Left ventricle myocardium superior (tissue), 1 donor: ENCODE data around the gene TIMP3. TPM values are rescaled to one million over a fixed set of nuclear protein-coding genes. Genes with fewer than 3 reads are reported as not detected.

Experiments used
- ATAC-seq: fragments of 200-7000 bp; cut with Tn5 transposase; one replicate; pipeline ENCODE4 v1.9.1; 2020; ENCODE audit warnings: mild to moderate bottlenecking, moderate library complexity
- DNase-seq: peaks from one replicate; pipeline ENCODE4 v3.0.0-alpha.2; 2020
- intact Hi-C: fragments of 100-400 bp; cut with micrococcal nuclease; formaldehyde crosslinking; loops from one replicate; pipeline ENCODE4 v1.11.0; 2022
- total RNA-seq: library from RNA; stranded (reverse); fragmentation: NEBNext Ultra II Directional; extraction: Animal tissue kit (Norgen Biotek cat#: 25700); gene quantifications from one replicate; pipeline ENCODE4 v1.2.1, GENCODE V29; 2021
- donor health status: DM: no; HTN: yes; CAD: no; lungs with severe emphysema.

TIMP3 gene
- total RNA-seq, 1 donor from 2014 or later: 256 TPM

GRCh38 chr22:32823024-32823730 is 21.7 kb downstream of the TIMP3 start:
- DNase-seq: no peak
- intact Hi-C loops: no loop called here

GRCh38 chr22:32824531-32825312 is 23.2 kb downstream of the TIMP3 start:
- intact Hi-C loops: no loop called here
- ATAC-seq (no peak), DNase-seq (no peak)

More at GRCh38 chr22:32823024-32823730, 21.7 kb downstream of the TIMP3 start:
- no peak for ATAC-seq

GRCh38 chr22:32826537-32826936 is 25.0 kb downstream of the TIMP3 start:
- intact Hi-C loops: no loop called here
- ATAC-seq: peak; percentile 33
- no peak for DNase-seq

DNA sequence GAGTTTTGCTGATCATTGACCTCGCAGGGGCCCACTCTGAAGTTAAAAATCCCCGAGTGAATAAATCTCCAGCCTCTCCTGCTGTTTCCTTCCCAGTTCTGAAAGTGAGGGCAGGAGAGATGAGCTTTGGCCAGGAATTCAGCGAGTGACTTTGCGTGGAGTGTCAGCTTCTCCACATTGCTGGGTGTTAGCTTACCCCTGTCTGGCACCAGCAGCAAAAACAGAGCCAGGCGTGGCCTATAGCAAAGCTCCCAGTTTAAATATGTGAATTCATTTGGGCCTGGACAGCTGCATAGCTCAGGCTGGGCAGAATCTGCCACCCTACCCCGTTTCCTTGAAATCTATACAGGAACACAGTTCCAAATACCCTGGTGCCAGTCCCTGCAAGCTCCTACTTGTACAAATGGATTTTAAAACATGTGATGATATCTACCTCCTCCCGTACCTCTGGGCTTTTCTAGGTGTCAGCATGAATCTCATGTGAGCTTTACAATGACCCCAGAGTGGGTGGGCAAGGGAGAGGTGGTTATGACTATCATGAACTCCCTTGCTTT is 25.6 kb downstream of the TIMP3 start:
- intact Hi-C loops: no loop called here
- DNase-seq: no peak
- peak; percentile 37 for ATAC-seq

DNA sequence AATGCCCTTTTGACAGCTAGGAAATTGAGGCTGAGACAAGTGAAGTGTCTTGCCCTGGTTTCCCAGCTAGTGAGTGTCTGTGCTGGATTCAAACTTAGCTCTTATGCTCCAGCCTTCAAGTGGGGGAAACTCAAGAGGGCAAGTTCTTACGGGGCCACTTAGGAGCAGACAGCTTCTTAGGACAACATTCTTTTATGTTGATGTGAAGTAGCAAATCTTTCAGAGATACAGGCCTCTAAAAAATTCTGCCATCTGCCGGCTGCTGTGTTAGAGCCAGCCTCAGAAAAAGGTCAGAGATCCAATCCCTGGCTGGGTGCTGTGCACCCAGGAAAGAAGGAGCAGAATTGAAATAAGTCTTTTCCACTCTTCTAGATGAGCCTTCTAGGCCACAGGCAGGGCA is 26.6 kb downstream of the TIMP3 start:
- DNase-seq (no peak), ATAC-seq (no peak)
- intact Hi-C loops: no loop called here

GRCh38 chr22:32828561-32828960 is 27.1 kb downstream of the TIMP3 start:
- no peak for DNase-seq

GRCh38 chr22:32829451-32829851 is 27.9 kb downstream of the TIMP3 start:
- DNase-seq (no peak), ATAC-seq (peak; percentile 2)
- intact Hi-C loops: no loop called here

More at GRCh38 chr22:32828561-32828960, 27.1 kb downstream of the TIMP3 start:
- ATAC-seq: no peak
- intact Hi-C loops: no loop called here

GRCh38 chr22:32830473-32830872 is 29.0 kb downstream of the TIMP3 start:
- intact Hi-C loops: no loop called here
- ATAC-seq: peak; percentile 64
- peak; percentile 75 for DNase-seq

DNA sequence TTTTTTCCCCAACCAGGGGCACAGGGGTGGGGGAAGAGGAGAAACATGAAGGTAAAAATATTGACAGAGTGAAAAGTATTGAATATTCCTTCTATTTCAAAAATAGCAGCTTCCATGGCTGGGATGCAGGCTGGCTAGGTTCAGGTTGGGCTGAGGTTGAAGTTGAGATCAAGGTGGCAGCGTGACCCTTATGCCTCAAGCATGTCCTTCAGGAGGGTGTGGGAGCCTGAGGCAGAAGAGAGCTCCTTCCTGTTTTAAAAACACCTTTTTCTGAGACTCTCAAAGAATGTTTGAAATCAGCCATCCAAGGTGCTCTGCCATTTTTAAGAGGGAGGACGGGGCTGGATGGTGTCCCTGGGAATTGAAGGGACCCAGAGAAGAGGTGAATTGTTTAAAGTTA is 29.5 kb downstream of the TIMP3 start:
- intact Hi-C loops: no loop called here
- DNase-seq (no peak), ATAC-seq (no peak)

- intact Hi-C loops: no loop called here
- no peak for DNase-seq
- no peak for ATAC-seq
These were observed 30.1 kb downstream of the TIMP3 start for GRCh38 chr22:32831584-32831983.

DNA sequence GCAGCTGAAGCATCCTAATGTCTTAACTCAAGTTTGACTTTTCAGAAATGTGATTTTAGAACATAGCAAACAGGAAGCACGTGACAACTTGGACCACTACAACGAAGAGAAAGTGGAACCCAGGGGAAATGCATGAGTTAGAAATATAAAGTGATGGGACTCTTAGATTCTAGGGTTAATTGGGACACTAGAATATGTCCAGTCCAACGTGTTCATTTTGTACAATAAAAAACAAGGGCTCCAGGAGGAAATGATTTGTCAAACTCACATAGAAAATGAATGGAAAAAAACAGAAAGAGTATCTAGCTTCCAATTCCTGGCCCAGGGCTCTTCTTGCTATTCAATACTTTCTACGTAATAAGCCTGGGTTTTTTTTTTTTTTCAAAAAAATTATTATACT is 30.7 kb downstream of the TIMP3 start:
- intact Hi-C loops: no loop called here
- ATAC-seq: no peak

GRCh38 chr22:32836280-32837123 is 35.0 kb downstream of the TIMP3 start:
- DNase-seq (no peak), ATAC-seq (no peak)
- intact Hi-C loops: no loop called here

More for the DNA sequence above, 30.7 kb downstream of the TIMP3 start:
- DNase-seq: no peak

- DNase-seq (no peak), ATAC-seq (no peak)
- intact Hi-C loops: no loop called here
These were observed 35.6 kb downstream of the TIMP3 start for GRCh38 chr22:32837142-32837541.

- DNase-seq (no peak), ATAC-seq (no peak)
- intact Hi-C loops: no loop called here
These were observed 36.3 kb downstream of the TIMP3 start for GRCh38 chr22:32837803-32838202.

- ATAC-seq (peak; percentile 66), DNase-seq (no peak)
- intact Hi-C loops: no loop called here
These were observed 38.5 kb downstream of the TIMP3 start for GRCh38 chr22:32839831-32840584.

DNA sequence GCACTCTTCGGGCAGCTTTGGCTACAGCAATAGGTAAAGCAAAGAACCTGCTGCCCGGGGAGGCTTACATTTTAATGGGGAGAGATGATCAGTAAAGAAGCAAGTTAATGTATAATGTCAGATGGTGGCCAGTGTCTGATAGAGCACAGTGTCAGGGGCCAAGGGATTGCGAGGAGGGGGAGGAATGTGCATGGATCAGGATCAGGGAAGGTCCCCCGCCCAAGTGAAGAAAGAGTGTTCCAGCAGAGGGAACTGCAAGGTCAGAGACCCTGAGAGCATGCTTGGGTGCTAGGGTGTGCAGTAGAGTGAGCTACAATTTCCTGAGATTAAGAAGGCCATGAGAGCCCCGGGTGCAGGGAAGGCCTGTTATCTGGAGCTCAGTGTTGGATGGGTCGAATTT is 39.7 kb downstream of the TIMP3 start:
- intact Hi-C loops: no loop called here

DNA sequence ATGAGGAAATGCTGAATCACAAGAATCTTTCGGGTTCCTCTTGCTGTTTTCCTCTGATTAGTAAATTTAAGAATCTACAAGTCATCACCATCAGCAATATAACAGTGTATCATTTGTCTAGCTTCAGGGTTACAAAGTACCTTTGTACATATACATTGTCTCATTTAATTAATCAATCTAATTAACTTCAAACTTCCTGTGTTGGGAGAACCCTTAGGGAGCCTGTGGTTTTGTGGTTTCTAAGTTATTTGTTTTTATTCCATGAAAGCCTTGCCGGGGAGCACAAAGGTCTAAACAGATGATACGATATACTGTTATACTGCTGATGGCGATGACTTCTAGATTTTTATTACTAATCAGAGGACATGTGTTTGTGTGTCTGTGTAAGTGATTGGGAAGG is 41.0 kb downstream of the TIMP3 start:
- intact Hi-C loops: no loop called here
- DNase-seq: no peak
- no peak for ATAC-seq

More for the DNA sequence above, 39.7 kb downstream of the TIMP3 start:
- DNase-seq (no peak), ATAC-seq (no peak)

DNA sequence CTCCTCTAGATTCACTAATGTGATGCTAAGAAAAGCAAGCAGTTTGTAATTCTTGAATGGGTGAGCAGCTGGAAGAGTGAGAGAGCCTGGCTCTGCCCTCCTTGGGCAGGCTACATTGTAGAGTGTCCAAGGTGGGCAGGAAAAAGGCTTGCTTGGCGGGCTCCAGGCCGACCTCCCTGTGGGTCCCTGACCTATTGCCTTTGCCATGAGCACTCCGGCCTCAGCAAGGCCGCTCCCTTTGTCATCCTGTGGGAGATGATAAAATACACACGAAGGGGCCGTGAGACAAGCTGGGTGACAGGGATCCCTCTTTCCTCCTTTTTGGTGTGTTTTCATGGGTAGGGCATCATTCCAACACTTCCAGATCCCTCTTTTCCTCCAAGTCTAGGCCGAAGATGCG is 41.8 kb downstream of the TIMP3 start:
- intact Hi-C loops: no loop called here
- ATAC-seq (no peak), DNase-seq (no peak)

DNA sequence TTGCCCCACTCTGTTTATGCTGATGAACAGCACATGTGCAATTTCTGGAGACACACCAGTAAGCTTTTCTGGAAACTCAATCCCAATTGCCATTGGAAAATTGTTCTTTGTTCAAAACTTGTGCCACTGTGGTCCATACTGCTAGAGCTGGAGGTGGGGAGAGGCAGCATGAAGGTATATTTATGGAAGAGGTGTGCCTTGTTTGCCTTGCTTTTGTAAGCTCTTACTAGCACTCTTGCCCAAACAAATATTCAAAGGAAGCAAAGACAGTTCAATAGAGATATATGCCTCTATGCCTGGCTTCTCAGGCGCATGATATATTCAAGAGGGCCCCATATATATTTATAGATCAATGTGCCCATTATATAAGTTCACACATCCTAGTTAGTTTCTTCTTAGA is 42.7 kb downstream of the TIMP3 start:
- DNase-seq: no peak
- intact Hi-C loops: no loop called here
- no peak for ATAC-seq
